ENCODE data around the gene SETD3.
"Not testable (repeated sequence)": the region's sequence is repeated elsewhere in the genome, so short reads cannot be mapped to it uniquely, and the experiment has no call there.

Gene SETD3

DNA sequence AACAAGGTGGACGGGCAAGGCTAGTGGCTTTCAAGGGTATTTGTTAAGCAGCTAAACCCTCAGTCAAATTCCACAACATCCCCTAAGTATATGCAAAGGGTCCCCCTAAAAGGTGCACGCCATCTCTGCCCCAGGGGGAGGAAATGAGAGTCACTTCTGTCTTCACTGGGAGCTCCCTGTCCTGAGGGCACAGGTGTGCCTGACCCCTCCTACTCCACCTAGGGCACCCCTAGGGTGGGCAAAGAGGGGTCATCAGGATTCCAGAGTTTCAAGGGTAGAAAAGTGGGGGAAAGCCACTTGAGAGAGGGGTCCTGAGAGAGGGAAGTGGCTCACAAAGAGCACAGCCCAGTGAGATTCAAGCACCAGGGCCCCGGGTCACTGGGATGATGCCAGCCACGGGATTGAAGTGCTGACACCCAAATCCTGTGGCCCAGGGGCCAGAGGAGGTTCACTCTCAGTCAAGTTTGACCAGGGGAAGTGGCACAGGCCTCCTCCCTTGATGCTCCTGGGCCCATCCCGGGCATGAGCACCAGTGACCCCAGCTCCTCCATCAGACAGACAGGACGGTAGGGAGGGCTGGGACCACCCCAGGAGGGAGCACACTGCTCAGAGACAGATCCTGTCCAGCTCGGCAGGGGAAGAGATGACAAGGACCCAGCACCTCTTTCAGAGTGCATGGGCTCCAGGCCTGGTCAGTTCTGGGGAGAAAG, 126.3 kb downstream of the SETD3 start:
- no peak for DNase-seq

DNA sequence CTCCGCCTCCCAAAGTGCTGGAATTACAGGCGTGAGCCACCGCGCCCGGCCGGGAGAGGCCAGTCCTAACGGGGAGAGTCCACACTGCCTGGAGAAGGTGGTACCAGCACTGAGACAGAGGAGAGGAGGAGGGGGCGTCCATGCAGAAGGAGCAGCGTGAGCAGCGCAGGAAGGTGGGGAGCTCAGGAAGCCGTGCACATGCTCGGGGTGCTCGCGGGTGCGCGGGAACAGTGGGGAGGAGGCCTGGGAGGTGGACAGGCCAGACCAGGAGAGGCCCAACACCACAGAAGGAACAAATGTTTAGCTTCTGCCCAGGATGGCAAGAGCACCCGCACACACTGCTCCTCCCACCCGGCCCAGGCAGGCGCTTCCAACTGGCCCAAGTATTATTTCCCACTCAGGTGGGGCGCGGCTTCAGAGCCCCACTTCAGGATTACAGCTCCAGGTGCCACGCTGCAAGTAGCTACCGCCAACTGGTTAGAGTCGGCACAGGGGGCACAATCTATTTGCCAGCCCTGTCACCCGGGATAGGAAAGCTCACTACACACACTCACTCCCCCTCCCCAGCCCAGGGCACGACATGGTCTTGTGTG, 127.9 kb downstream of the SETD3 start:
- no peak for DNase-seq

DNA sequence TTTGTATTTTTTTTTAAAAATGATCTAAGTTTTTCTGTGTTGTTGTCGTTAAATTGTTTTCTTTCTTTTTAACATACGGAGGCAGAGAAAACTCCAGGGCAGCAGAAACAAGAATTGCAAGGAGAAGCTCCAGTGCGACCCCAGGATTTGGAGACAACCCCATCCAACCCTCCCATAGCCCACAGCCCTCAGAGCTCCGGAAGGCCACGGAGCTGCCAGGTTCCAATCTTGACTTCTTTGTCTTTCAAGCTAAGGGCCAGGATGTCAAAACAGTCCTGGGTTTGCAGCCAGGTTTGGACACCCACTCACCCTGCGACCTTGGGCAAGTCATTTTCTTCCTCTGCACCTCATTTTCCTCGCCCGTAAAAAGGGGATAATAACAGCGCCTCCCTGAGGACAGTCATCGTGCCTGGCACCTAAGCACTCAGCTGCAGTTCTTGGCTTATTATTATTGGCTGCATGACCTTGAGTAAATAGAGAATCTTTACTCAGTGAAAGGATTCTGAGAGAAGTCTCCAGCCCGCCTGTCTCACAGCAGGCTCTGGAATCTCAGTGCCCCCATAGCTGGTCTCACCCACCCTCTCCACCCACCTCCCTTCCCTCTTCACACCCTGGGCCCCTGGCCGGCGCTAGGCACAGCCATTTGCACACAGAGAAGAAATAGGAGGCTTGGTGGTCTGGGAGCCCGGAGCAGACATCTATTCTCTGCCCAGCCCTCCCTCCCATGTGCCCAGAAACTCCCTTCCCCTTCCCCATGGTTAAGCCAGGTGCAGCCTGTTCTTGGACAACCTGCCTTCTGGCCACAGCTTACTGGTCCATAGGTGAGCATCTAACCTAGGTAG, 129.3 kb downstream of the SETD3 start:
- no peak for DNase-seq

DNA sequence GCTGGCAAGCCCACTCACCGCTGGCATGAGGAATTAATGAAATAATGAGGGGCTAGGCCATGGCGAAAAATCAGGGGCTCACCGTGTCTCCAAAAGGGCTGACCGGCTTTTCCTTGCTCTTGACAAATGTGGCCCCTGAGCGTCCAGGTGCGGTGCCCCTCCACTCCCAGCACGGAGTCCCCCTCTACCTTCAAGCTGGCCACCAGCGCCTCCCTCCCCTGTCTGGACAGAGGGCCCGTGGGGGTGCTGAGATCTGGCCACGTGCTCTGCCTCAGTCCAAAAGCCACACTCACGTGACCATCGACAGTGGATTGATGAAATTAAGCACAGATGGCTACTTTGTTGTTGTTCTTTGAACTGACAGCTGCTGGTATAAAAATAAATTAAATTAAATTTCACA, 129.9 kb downstream of the SETD3 start:
- no peak for DNase-seq

DNA sequence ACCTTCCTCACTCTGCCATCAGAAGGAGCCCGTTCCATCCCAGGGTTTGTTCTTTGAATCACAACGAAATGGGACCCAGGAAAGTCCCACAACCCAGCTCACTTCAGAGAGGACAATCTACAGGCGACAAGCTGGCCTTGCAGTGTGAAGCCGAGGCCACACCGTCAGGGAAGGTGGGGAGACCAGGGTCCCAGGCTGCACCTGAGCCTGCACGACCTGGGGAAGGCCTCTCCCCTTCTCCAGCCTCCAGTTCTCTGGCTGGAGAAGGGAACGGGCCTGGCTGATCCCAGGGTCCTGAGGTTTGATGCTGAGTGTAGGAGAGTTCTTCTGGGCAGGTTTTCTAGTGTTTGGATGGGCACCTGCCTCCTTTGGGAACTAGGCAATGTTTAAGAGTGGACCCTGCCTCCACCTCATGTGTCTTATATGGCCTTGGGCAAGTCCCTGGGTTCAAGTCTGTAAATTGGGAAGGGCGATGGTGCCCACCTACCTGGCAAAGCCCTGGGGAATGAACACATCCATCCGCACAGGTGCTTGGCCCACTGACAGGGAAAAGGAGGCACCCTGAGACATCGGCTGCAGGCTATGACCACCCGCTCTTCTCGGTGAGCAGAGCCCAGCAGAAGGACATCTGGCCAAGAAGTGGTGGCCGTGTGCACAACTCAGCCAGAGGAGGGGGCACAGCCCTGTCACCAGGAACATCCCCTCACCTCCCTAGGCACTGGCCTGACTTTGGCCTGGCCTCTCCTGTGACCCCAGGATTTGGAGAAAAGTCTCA, 130.8 kb downstream of the SETD3 start:
- no peak for DNase-seq

DNA sequence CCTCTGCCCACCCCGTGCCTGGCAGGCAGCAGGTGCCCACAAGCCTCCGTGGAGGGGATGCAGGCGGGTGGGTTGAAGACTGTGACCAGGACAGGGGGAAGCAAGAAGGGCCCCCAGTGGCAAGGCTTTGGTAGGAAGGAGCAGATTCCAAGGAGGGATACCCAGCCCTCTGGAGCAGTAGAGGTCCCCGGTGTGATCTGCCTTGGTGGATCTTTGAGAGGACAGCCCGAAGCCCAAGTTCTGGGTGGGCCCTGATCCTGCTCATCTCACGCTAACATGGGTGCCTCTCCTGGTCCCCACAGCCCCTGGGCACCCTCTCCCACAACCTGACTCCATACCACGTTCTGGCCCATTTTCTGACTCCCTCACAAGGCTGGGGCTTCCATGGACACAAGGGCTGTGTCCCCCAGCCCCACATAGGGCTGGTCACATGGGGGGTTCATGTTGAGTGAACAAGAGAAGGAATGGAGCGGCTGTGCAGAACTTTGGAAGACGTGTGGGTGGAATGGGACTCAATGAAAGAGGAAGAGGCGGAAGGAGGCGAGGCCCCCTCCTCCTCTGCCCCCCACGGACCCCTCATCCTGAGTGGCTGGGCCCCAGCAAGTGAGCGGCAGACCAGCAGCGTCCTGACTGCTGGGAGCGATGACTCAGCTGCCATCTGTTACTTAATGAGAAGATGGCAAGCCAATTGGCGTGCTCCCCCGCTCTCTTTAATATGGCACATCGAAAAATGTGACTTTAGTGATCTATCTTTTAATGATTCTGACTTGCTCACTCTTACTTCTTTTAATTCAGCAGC, 131.6 kb downstream of the SETD3 start:
- DNase-seq = no peak

DNA sequence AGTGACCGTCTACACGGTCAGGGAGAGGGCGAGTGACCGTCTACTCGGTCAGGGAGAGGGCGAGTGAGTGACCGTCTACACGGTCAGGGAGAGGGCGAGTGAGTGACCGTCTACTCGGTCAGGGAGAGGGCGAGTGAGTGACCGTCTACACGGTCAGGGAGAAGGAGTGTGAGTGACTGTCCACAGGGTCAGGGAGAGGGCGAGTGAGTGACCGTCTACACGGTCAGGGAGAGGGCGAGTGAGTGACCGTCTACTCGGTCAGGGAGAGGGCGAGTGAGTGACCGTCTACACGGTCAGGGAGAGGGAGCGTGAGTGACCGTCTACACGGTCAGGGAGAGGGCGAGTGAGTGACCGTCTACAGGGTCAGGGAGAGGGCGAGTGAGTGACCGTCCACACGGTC, 132.4 kb downstream of the SETD3 start:
- DNase-seq = not testable (repeated sequence)

Measured in KG1 (cell line).